Testis (tissue), 5 donors: Measurements from ENCODE around the gene GRK4. TPM values are rescaled to one million over a fixed set of nuclear protein-coding genes. Genes with fewer than 3 reads are reported as not detected.
"Not testable (repeated sequence)": the region's sequence is repeated elsewhere in the genome, so short reads cannot be mapped to it uniquely, and the experiment has no call there.

Experiments used
- DNase-seq: peaks from one replicate; pipeline ENCODE4 v3.0.0-alpha.2; 2019
- H3K27ac ChIP-seq, 2 donors: fragments of 200-600 bp; sonication (generic); one replicate each; pipeline ENCODE4 v1.5.1; 2019
- H3K27me3 ChIP-seq: fragments of 200-600 bp; sonication (generic); one replicate; pipeline ENCODE4 v1.5.1; 2019
- H3K36me3 ChIP-seq: fragments of 200-600 bp; sonication (generic); one replicate; pipeline ENCODE4 v1.5.1; 2017; ENCODE audit warnings: low read depth; ENCODE audit errors: missing control alignments
- H3K4me1 ChIP-seq: fragments of 200-600 bp; sonication (generic); one replicate; pipeline ENCODE4 v1.5.1; 2019
- H3K4me3 ChIP-seq, 2 donors: fragments of 200-600 bp; sonication (generic); one replicate each; pipeline ENCODE4 v1.5.1; 2017 to 2019
- H3K9me3 ChIP-seq: fragments of 200-600 bp; sonication (generic); one replicate; pipeline ENCODE4 v1.5.1; 2017
- POLR2A ChIP-seq: fragments of 450-650 bp; IDR thresholded peaks from one replicate; pipeline ENCODE4 v1.6.1; 2017; ENCODE audit warnings: antibody characterized with exemption, mild to moderate bottlenecking, moderate library complexity
- WGBS, 2 donors: methylation state at CpG; one replicate each; pipeline ENCODE4 v1.1.5; 2018; 5-methylcytosine and 5-hydroxymethylcytosine counted together
- intact Hi-C: fragments of 100-400 bp; cut with DNase I; formaldehyde crosslinking; loops from one replicate; pipeline ENCODE4 v1.15.1; 2023; ENCODE audit warnings: low total_unique reads
- long read RNA-seq, 2 donors: transcript quantifications; one replicate each; lab custom pipeline, GENCODE V29; 2026
- polyA plus RNA-seq: library from polyadenylated mRNA; stranded (reverse); fragments of 350-450 nt; fragmentation: Illumina TruSeq; extraction: RNeasy Lipid Tissue Mini Kit (QIAGEN cat#74804); gene quantifications from one replicate; pipeline ENCODE4 v1.2.3, GENCODE V29; 2014; ENCODE audit warnings: low read depth, low replicate concordance; ENCODE audit not compliant: insufficient read depth
- total RNA-seq, 2 donors: library from RNA; depleted of rRNA; stranded (reverse); fragments of >200 nt; gene quantifications; one replicate each; pipeline ENCODE4 v1.2.3, GENCODE V29; 2016
- TF ChIP-seq, protein P1 (sequence below), 3 experiments: fragments of 450-650 bp in 2 of 3; fragments of 200-600 bp in 1 of 3; sonication (generic) in 1 of 3; IDR thresholded peaks; one replicate each; pipeline ENCODE4 v1.5.1; 2016 to 2019; ENCODE audit warnings: antibody characterized with exemption in 3 of 3, mild to moderate bottlenecking in 2 of 3, moderate library complexity in 1 of 3

GRK4 gene
- total RNA-seq (10 to 100 TPM; 33.8 to 73.0 TPM), polyA plus RNA-seq (106 TPM)
- long read RNA-seq, donor 1, transcript GRK4-204 (2 exons, 2,136 nt): major isoform, 5 of 6 reads
- long read RNA-seq, donor 1, partial matches to known transcripts: 0 of 6 reads
- long read RNA-seq, donor 1, other reads (novel, unspliced or antisense): 0 of 6 reads
- long read RNA-seq, donor 2, partial matches to known transcripts: 0 of 4 reads
- long read RNA-seq, donor 2, other reads (novel, unspliced or antisense): 0 of 4 reads

DNA sequence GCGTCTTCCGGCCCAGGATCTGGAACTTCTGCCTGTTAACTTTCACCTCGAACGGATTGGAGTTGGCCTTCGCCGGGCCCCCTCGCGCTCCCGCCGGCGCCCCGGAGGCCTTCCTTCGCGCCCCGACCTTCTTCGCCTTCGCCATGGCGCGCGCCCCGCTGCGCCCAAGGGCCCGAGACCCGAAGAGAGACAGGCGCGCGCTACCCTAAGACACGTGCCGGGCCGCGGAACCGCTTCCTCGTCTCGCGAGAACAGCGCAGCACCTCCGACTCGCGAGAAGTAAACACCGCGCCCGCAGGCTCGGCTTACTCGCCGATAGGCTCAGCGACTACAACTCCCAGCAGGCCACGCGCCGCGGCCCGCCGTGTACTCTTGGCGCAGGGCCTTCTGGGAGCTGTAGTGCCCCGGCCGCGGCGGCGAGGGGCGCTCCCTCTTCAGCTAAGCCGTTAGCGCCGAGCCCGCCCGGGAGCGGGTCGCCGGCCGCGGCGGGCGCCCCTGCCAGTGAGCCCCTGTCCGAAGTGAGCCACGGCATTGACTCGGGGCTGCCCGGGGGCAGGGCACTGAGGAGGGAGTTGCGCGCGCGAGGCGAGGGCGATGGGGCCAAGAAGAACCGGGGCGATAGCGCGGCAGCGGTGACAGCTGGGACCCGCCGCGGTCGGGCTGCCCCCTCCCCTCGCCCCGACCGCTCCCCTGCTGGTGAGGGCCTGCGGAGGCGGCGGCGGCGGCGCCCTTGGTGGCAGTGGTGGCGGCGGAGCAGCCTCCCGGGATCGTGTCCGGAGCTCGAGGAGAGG, at the start of gene GRK4, which contains the start of gene NOP14:
TSS of gene GRK4 (plus strand) at position 397 of the 791 bp plus-strand sequence. CDS start 500 bp downstream, outside the sequence.
TSS of gene NOP14 (minus strand) at position 232 of the 791 bp plus-strand sequence. CDS start at position 145, 87 bp downstream.
- TF ChIP-seq, protein P1, sequence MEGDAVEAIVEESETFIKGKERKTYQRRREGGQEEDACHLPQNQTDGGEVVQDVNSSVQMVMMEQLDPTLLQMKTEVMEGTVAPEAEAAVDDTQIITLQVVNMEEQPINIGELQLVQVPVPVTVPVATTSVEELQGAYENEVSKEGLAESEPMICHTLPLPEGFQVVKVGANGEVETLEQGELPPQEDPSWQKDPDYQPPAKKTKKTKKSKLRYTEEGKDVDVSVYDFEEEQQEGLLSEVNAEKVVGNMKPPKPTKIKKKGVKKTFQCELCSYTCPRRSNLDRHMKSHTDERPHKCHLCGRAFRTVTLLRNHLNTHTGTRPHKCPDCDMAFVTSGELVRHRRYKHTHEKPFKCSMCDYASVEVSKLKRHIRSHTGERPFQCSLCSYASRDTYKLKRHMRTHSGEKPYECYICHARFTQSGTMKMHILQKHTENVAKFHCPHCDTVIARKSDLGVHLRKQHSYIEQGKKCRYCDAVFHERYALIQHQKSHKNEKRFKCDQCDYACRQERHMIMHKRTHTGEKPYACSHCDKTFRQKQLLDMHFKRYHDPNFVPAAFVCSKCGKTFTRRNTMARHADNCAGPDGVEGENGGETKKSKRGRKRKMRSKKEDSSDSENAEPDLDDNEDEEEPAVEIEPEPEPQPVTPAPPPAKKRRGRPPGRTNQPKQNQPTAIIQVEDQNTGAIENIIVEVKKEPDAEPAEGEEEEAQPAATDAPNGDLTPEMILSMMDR (IDR thresholded peaks at IDR 0.05): peak; percentile 31 to 66 (median 38)
- no peak for TF ChIP-seq POLR2A
- peak; percentile 99 for DNase-seq
- Histone ChIP-seq H3K36me3 (no peaks in the 10 kb centered on the region), H3K27ac (peak within 1 kb of the TSS; percentile 74 to 86), H3K27me3 (no peaks in the 10 kb centered on the region), H3K4me1 (peaks cover 13% of the 10 kb centered on the region), H3K4me3 (peak within 1 kb of the TSS; percentile 91 to 99), H3K9me3 (no peaks in the 10 kb centered on the region)
- WGBS, 2 donors: 1% methylated on average over 97 of the region's 105 CpGs; no CpG with 5 or more reads in 1 of the 2 donors
- intact Hi-C loops: no loop called here

DNA sequence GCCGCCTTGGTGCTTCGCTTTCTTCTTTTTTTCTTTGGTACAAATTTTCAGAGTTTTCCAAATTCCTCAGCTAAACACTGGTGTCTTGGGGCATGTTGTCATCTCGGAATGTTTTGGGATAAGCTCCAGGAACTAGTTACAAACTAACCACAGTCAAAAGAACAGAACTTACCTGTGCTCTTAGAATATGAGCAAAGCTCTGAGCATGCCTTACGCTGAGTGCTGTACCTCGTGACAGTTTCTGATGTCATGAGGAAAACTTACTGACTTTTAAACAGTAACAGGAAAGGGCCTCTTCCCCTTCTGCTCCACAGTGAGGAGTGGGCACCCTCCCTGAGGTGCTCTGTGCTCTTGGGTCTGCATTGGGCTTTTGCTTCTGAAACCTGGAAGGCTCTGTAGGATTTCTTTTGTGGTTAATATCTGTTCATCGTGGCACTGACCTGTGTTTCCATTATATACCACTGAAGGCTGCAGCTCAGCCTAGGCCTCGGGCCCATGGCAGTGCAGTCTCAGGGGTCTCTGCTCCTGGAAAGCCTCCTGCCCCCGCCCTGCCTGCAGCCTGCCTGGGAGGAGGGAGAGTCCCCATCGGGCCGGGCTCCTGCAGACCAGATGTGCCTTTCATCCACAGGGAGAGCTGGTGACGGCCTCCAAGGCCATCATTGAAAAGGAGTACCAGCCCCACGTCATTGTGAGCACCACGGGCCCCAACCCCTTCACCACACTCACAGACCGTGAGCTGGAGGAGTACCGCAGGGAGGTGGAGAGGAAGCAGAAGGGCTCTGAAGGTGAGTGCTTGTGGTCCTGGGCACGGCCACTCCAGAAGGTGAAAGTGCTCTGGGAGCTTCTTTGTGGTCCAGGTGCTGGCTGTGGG, 48.9 kb upstream of the GRK4 start:
- no peak for TF ChIP-seq POLR2A
- TF ChIP-seq, protein P1 (IDR thresholded peaks at IDR 0.05): no peak
- H3K27ac ChIP-seq: no peak overlapping the region
- DNase-seq: peak; percentile 12
- intact Hi-C loops: no loop called here
- no peaks in the 10 kb centered on the region for H3K9me3 ChIP-seq
- peaks cover 2% of the 10 kb centered on the region for H3K4me1 ChIP-seq
- no peaks in the 10 kb centered on the region for H3K36me3 ChIP-seq
- H3K4me3 ChIP-seq: no peak overlapping the region
- H3K27me3 ChIP-seq: no peaks in the 10 kb centered on the region
- 58 to 64% methylated on average over 9 to 16 of the region's 16 CpGs for WGBS, 2 donors

DNA sequence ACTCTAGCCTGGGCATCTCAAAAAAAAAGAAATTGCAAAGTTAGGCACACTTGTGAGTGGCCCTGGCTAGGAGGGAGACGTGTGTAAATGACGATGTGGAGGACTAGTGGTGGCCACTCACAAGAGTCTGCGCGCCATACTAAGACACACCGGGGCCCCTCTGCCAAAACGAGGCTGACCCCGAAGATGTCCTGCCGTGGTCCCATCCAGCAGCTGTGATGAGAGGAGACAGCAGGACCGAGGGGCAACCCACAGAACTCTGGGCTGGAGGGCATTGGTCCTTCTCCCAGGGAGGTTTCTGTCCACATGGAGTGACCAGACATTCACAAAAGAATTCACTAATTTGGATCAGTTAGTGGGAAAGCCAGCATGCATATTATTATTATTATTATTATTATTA, 47.6 kb upstream of the GRK4 start:
- H3K9me3 ChIP-seq: no peaks in the 10 kb centered on the region
- no peak overlapping the region for H3K27ac ChIP-seq
- H3K4me1 ChIP-seq: no peaks in the 10 kb centered on the region
- TF ChIP-seq, protein P1 (IDR thresholded peaks at IDR 0.05): no peak
- TF ChIP-seq POLR2A: no peak
- H3K27me3 ChIP-seq: no peaks in the 10 kb centered on the region
- no peaks in the 10 kb centered on the region for H3K36me3 ChIP-seq
- intact Hi-C loops: no loop called here
- 91 to 94% methylated on average over 8 to 9 of the region's 9 CpGs for WGBS, 2 donors
- H3K4me3 ChIP-seq: no peak overlapping the region
- DNase-seq: peak; percentile 9

DNA sequence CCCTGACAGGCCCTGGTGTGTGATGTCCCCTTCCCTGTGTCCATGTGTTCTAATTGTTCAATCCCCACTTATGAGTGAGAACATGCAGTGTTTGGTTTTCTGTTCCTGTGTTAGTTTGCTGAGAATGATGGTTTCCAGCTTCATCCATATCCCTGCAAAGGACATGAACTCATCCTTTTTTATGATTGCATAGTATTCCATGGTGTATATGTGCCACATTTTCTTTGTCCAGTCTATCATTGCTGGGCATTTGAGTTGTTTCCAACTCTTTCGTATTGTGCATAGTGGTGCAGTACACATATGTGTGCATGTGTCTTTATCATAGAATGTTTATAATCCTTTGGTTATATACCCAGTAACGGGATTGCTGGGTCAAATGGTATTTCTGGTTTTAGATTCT, 46.7 kb upstream of the GRK4 start:
- H3K27ac ChIP-seq, H3K27me3 ChIP-seq, H3K4me1 ChIP-seq, intact Hi-C loops, H3K36me3 ChIP-seq, H3K4me3 ChIP-seq, H3K9me3 ChIP-seq, DNase-seq: not testable (repeated sequence)
- 96 to 100% methylated on average over 2 of the region's 2 CpGs for WGBS, 2 donors

DNA sequence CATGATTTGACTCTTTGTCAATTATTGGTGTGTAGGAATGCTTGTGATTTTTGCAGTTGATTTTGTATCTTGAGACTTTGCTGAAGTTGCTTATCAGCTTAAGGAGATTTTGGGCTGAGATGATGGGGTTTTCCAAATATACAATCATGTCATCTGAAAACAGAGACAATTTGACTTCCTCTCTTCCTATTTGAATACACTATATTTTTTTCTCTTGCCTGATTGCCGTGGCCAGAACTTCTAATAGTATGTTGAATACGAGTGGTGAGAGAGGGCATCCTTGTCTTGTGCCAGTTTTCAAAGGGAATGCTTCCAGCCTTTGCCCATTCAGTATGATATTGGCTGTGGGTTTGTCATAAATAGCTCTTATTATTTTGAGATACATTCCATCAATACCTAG, 45.1 kb upstream of the GRK4 start:
- DNase-seq, H3K36me3 ChIP-seq, H3K27me3 ChIP-seq, H3K9me3 ChIP-seq, intact Hi-C loops, H3K27ac ChIP-seq, H3K4me1 ChIP-seq, H3K4me3 ChIP-seq: not testable (repeated sequence)
- 82 to 83% methylated on average over 2 of the region's 2 CpGs for WGBS, 2 donors

DNA sequence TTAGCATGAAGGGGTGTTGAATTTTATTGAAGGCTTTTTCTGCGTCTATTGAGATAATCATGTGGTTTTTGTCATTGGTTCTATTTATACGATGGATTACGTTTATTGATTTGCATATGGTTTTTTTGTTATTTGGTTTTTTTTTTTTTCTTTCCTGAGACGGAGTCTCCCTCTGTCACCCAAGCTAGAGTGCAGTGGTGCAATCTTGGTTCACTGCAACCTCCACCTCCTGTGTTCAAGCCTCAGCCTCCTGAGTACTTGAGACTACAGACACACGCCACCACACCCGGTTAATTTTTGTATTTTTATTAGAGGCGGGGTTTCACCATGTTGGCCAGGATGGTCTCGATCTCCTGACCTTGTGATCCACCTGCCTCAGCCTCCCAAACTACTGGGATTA, 44.7 kb upstream of the GRK4 start:
- WGBS, 2 donors: 92 to 96% methylated on average over 8 of the region's 8 CpGs
- H3K9me3 ChIP-seq, H3K4me3 ChIP-seq, H3K27me3 ChIP-seq, H3K36me3 ChIP-seq, H3K27ac ChIP-seq, H3K4me1 ChIP-seq, intact Hi-C loops: not testable (repeated sequence)
- DNase-seq: peak; percentile 4

DNA sequence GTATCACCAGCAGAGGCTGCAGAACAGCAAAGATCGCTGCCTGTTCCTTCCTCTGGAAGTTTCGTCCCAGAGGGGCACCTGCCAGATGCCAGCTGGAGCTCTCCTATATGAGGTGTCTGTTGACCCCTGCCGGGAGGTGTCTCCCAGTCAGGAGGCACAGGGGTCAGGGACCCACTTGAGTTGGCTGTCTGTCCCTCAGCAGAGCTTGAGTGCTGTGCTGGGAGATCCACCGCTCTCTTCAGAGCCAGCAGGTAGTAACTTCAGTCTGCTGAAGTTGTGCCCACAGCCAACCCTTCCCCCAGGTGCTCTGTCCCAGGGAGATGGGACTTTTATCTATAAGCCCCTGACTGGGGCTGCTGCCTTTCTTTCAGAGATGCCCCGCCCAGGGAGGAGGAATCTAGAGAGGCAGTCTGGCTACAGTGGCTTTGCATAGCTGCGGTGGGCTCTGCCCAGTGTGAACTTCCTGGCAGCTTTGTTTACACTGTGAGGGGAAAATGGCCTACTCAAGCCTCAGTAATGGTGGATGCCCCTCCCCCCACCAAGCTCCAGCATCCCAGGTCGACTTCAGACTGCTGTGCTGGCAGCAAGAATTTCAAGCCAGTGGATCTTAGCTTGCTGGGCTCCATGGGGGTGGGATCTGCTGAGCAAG, 40.8 kb upstream of the GRK4 start:
- H3K4me1 ChIP-seq, DNase-seq, H3K27me3 ChIP-seq, intact Hi-C loops, H3K27ac ChIP-seq, H3K36me3 ChIP-seq, H3K9me3 ChIP-seq, H3K4me3 ChIP-seq: not testable (repeated sequence)
- WGBS, 2 donors: 69 to 79% methylated on average over 4 to 7 of the region's 7 CpGs
